ENCODE data around the gene JSRP1. TPM values are rescaled to one million over a fixed set of nuclear protein-coding genes. Genes with fewer than 3 reads are reported as not detected.
A peak's percentile ranks its signal among the peaks of the same experiment; 100 is the strongest.

JSRP1 gene
- total and polyA plus RNA-seq, 2 of the 8 experiments (the other 6 are each of a cell fraction or from before 2014, with no cell fraction given): 0.24 to 0.56 TPM

- TF ChIP-seq, protein P1, sequence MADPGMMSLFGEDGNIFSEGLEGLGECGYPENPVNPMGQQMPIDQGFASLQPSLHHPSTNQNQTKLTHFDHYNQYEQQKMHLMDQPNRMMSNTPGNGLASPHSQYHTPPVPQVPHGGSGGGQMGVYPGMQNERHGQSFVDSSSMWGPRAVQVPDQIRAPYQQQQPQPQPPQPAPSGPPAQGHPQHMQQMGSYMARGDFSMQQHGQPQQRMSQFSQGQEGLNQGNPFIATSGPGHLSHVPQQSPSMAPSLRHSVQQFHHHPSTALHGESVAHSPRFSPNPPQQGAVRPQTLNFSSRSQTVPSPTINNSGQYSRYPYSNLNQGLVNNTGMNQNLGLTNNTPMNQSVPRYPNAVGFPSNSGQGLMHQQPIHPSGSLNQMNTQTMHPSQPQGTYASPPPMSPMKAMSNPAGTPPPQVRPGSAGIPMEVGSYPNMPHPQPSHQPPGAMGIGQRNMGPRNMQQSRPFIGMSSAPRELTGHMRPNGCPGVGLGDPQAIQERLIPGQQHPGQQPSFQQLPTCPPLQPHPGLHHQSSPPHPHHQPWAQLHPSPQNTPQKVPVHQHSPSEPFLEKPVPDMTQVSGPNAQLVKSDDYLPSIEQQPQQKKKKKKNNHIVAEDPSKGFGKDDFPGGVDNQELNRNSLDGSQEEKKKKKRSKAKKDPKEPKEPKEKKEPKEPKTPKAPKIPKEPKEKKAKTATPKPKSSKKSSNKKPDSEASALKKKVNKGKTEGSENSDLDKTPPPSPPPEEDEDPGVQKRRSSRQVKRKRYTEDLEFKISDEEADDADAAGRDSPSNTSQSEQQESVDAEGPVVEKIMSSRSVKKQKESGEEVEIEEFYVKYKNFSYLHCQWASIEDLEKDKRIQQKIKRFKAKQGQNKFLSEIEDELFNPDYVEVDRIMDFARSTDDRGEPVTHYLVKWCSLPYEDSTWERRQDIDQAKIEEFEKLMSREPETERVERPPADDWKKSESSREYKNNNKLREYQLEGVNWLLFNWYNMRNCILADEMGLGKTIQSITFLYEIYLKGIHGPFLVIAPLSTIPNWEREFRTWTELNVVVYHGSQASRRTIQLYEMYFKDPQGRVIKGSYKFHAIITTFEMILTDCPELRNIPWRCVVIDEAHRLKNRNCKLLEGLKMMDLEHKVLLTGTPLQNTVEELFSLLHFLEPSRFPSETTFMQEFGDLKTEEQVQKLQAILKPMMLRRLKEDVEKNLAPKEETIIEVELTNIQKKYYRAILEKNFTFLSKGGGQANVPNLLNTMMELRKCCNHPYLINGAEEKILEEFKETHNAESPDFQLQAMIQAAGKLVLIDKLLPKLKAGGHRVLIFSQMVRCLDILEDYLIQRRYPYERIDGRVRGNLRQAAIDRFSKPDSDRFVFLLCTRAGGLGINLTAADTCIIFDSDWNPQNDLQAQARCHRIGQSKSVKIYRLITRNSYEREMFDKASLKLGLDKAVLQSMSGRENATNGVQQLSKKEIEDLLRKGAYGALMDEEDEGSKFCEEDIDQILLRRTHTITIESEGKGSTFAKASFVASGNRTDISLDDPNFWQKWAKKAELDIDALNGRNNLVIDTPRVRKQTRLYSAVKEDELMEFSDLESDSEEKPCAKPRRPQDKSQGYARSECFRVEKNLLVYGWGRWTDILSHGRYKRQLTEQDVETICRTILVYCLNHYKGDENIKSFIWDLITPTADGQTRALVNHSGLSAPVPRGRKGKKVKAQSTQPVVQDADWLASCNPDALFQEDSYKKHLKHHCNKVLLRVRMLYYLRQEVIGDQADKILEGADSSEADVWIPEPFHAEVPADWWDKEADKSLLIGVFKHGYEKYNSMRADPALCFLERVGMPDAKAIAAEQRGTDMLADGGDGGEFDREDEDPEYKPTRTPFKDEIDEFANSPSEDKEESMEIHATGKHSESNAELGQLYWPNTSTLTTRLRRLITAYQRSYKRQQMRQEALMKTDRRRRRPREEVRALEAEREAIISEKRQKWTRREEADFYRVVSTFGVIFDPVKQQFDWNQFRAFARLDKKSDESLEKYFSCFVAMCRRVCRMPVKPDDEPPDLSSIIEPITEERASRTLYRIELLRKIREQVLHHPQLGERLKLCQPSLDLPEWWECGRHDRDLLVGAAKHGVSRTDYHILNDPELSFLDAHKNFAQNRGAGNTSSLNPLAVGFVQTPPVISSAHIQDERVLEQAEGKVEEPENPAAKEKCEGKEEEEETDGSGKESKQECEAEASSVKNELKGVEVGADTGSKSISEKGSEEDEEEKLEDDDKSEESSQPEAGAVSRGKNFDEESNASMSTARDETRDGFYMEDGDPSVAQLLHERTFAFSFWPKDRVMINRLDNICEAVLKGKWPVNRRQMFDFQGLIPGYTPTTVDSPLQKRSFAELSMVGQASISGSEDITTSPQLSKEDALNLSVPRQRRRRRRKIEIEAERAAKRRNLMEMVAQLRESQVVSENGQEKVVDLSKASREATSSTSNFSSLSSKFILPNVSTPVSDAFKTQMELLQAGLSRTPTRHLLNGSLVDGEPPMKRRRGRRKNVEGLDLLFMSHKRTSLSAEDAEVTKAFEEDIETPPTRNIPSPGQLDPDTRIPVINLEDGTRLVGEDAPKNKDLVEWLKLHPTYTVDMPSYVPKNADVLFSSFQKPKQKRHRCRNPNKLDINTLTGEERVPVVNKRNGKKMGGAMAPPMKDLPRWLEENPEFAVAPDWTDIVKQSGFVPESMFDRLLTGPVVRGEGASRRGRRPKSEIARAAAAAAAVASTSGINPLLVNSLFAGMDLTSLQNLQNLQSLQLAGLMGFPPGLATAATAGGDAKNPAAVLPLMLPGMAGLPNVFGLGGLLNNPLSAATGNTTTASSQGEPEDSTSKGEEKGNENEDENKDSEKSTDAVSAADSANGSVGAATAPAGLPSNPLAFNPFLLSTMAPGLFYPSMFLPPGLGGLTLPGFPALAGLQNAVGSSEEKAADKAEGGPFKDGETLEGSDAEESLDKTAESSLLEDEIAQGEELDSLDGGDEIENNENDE (IDR thresholded peaks at IDR 0.05; ENCODE audit: insufficient replicate concordance, low read length): no peak
- TF ChIP-seq POLR2A (IDR thresholded peaks at IDR 0.05; ENCODE audit: control extremely low read depth in 1 of 2, low read depth in 2 of 2, low read length in 2 of 2): 0 out of 3 replicates have a peak, but pooled peaks of 1 of the 2 experiments have one; percentile 13
- no peak for TF ChIP-seq BRCA1 (IDR thresholded peaks at IDR 0.05; ENCODE audit: low read depth, low read length)
- TF ChIP-seq TAF7 (optimal IDR thresholded peaks at IDR 0.05; ENCODE audit: borderline replicate concordance, low read depth, low read length): no peak
- TF ChIP-seq SIRT6 (IDR thresholded peaks at IDR 0.05; ENCODE audit: low read length): no peak
- no peak for TF ChIP-seq SIN3A (conservative IDR thresholded peaks at IDR 0.05 in 1 of 2, IDR thresholded peaks at IDR 0.05 in 1 of 2; ENCODE audit: low read depth in 1 of 2, low read length in 2 of 2)
- no peak for TF ChIP-seq SAP30 (IDR thresholded peaks at IDR 0.05; ENCODE audit: insufficient read depth, insufficient replicate concordance, low read length)
These were observed 19.6 kb upstream of the JSRP1 start (continued) for GRCh38 chr19:2275588-2276428.
